CD14-positive monocyte (primary cell): Measurements from ENCODE around the gene CDC16. TPM values are rescaled to one million over a fixed set of nuclear protein-coding genes. Genes with fewer than 3 reads are reported as not detected.
A peak's percentile ranks its signal among the peaks of the same experiment; 100 is the strongest.

Source experiments
- DNase-seq, 3 donors: peaks; one replicate each; pipeline ENCODE4 v3.0.0-alpha.2; 2011 to 2022
- H2AFZ ChIP-seq: 2 replicates; pipeline ENCODE4 v1.6.0; 2012; ENCODE audit warnings: mild to moderate bottlenecking, low read depth, low read length, inconsistent platforms; ENCODE audit not compliant: insufficient read depth, poor library complexity, severe bottlenecking
- H3K27ac ChIP-seq, 2 donors: 1 replicate in 1 of 2; 2 replicates in 1 of 2; pipeline ENCODE4 v1.5.1; 2012 to 2013; ENCODE audit warnings: low read length in 2 of 2, control low read depth in 1 of 2, inconsistent platforms in 1 of 2, low read depth in 1 of 2, mild to moderate bottlenecking in 1 of 2
- H3K27me3 ChIP-seq, 2 donors: one replicate each; pipeline versions ENCODE4 v1.6.0 to v1.6.1; 2011 to 2013; ENCODE audit warnings: low read length in 2 of 2; ENCODE audit not compliant: control insufficient read depth in 2 of 2, insufficient read depth in 2 of 2
- H3K36me3 ChIP-seq, 2 donors: replicated peaks in 1 of 2; 1 replicate in 1 of 2; 2 replicates in 1 of 2; pipeline versions ENCODE4 v1.5.1 to v1.6.1; 2012 to 2013; ENCODE audit warnings: low read length in 2 of 2, control low read depth in 1 of 2, inconsistent platforms in 1 of 2, mild to moderate bottlenecking in 1 of 2; ENCODE audit not compliant: insufficient read depth in 2 of 2, control insufficient read depth in 1 of 2
- H3K4me1 ChIP-seq, 2 donors: 1 replicate in 1 of 2; 2 replicates in 1 of 2; pipeline versions ENCODE4 v1.5.1 to v1.6.1; 2012 to 2013; ENCODE audit warnings: low read length in 2 of 2, control low read depth in 1 of 2, inconsistent platforms in 1 of 2, mild to moderate bottlenecking in 1 of 2, moderate library complexity in 1 of 2; ENCODE audit not compliant: insufficient read depth in 2 of 2, control insufficient read depth in 1 of 2
- H3K4me2 ChIP-seq: replicated peaks from 2 replicates; pipeline ENCODE3; 2012; ENCODE audit warnings: low read length, moderate library complexity, mild to moderate bottlenecking; ENCODE audit not compliant: poor library complexity, severe bottlenecking; ENCODE audit errors: extremely low read depth
- H3K4me3 ChIP-seq, 3 experiments: fragments of 200-600 bp in 1 of 3; sonication (generic) in 1 of 3; replicated peaks in 1 of 3; 1 replicate in 2 of 3; 2 replicates in 1 of 3; pipeline ENCODE4 v1.5.1; 2011 to 2013; ENCODE audit warnings: low read length in 3 of 3, mild to moderate bottlenecking in 3 of 3, control low read depth in 2 of 3, low read depth in 2 of 3, inconsistent platforms in 1 of 3, moderate library complexity in 1 of 3
- H3K79me2 ChIP-seq: 2 replicates; pipeline ENCODE4 v1.6.0; 2012; ENCODE audit warnings: mild to moderate bottlenecking, control low read depth, inconsistent platforms, low read length, moderate library complexity; ENCODE audit not compliant: insufficient read depth
- H3K9ac ChIP-seq: 2 replicates; pipeline ENCODE4 v1.6.0; 2017; ENCODE audit warnings: low read length, mild to moderate bottlenecking; ENCODE audit not compliant: insufficient read depth, poor library complexity, severe bottlenecking
- H3K9me3 ChIP-seq, 2 donors: replicated peaks in 1 of 2; 1 replicate in 1 of 2; 2 replicates in 1 of 2; pipeline versions ENCODE4 v1.5.1 to v1.6.1; 2012 to 2013; ENCODE audit warnings: low read length in 2 of 2, control low read depth in 1 of 2; ENCODE audit not compliant: control insufficient read depth in 1 of 2, insufficient read depth in 1 of 2
- H4K20me1 ChIP-seq: 2 replicates; pipeline ENCODE4 v1.6.0; 2012; ENCODE audit warnings: mild to moderate bottlenecking, low read length, control low read depth, moderate library complexity; ENCODE audit not compliant: insufficient read depth
- H3K27ac Mint-ChIP-seq, 7 donors: one replicate each; pipeline ENCODE4 v1.8.0; 2020; ENCODE audit warnings: mild to moderate bottlenecking in 7 of 7, mixed read lengths in 7 of 7, moderate library complexity in 6 of 7, inconsistent platforms in 2 of 7
- H3K27me3 Mint-ChIP-seq, 3 donors: one replicate each; pipeline ENCODE4 v1.8.0; 2021 to 2022; ENCODE audit warnings: low read depth in 3 of 3, mild to moderate bottlenecking in 3 of 3, mixed read lengths in 3 of 3, moderate library complexity in 3 of 3, inconsistent platforms in 1 of 3
- H3K36me3 Mint-ChIP-seq, 2 donors: one replicate each; pipeline ENCODE4 v1.8.0; 2020; ENCODE audit warnings: mixed read lengths in 2 of 2, inconsistent platforms in 1 of 2, mild to moderate bottlenecking in 1 of 2
- H3K4me1 Mint-ChIP-seq: one replicate; pipeline ENCODE4 v1.8.0; 2020; ENCODE audit warnings: mild to moderate bottlenecking, mixed read lengths
- H3K4me3 Mint-ChIP-seq, 2 donors: one replicate each; pipeline ENCODE4 v1.8.0; 2020; ENCODE audit warnings: mild to moderate bottlenecking in 2 of 2, mixed read lengths in 2 of 2, moderate library complexity in 1 of 2
- H3K9me3 Mint-ChIP-seq, 7 donors: one replicate each; pipeline ENCODE4 v1.8.0; 2020 to 2022; ENCODE audit warnings: mixed read lengths in 7 of 7, mild to moderate bottlenecking in 6 of 7, moderate library complexity in 6 of 7, inconsistent platforms in 2 of 7
- WGBS: methylation state at CpG from one replicate; pipeline ENCODE4 v1.1.5; 2013; ENCODE audit warnings: missing lambda C conversion rate; ENCODE audit not compliant: insufficient coverage; 5-methylcytosine and 5-hydroxymethylcytosine counted together
- intact Hi-C, 2 donors: fragments of 100-400 bp; cut with micrococcal nuclease; formaldehyde crosslinking; loops; one replicate each; pipeline versions ENCODE4 v1.15.0 to v1.15.1; 2023
- polyA plus RNA-seq, 3 donors: library from polyadenylated mRNA; depleted of rRNA in 1 of 3; unstranded in 2 of 3; stranded (reverse) in 1 of 3; fragments of 300-500 nt in 2 of 3; fragments of >200 nt in 1 of 3; fragmentation: Illumina TruSeq in 2 of 3; gene quantifications; 1 replicate in 2 of 3; 2 replicates in 1 of 3; pipeline ENCODE4 v1.2.3, GENCODE V29; 2012 to 2021
- TF ChIP-seq, protein P1 (sequence below): fragments of 200-600 bp; IDR thresholded peaks from one replicate; pipeline ENCODE4 v1.8.0; 2022; ENCODE audit warnings: antibody characterized with exemption, mild to moderate bottlenecking

Gene CDC16
- polyA plus RNA-seq, 3 donors = 15.6 to 72.1 (median 21.1) TPM

DNA sequence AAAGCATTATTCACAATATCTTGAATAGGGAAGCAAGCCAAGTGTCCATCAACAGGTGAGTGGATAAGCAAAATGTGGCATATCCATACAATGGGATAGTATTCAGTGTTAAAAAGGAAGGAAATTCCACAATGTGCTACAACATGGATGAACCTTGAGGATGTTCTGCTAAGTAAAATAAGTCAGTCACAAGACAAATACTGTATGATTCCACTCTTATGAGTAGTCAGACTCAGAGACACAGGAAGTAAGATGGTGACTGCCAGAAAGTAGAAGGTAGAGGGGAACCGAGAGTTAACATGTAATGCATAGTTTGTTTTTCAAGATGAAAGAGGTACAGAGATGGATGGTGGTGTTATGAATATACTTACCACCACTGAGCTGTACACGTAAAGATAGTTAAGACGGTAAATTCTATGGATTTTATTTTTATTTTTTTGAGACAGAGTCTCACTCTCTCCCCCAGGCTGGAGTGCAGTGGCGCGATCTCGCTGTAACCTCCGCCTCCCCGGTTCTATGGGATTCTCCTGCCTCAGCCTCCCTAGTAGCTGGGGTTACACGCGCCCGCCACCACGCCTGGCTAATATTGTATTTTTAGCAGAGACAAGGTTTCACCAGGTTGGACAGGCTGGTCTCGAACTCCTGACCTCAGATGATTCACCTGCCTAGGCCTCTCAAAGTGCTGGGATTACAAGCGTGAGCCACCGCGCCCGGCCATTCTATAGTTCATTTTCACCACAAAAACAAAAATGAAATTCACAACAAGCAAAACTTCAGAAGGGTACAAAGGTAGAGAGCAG, 78.6 kb downstream of the CDC16 start:
- H3K79me2 ChIP-seq = peaks cover 38% of the 10 kb centered on the region

More for the DNA sequence above, 78.6 kb downstream of the CDC16 start:
- H3K4me1 ChIP-seq = peaks cover 18 to 42% of the 10 kb centered on the region in 2 donors
- Mint-ChIP-seq H3K4me3 (peak overlapping the region; percentile 85 to 86), H3K36me3 (peaks cover 1 to 13% of the 10 kb centered on the region in 2 donors), H3K9me3 (no peaks in the 10 kb centered on the region), H3K27me3 (no peaks in the 10 kb centered on the region), H3K4me1 (peaks cover 30% of the 10 kb centered on the region), H3K27ac (peak overlapping the region; percentile 83 to 96 (median 91))
- H2AFZ ChIP-seq = peak overlapping the region; percentile 89
- peak overlapping the region; percentile 84 for H3K4me2 ChIP-seq
- H3K27ac ChIP-seq = peak overlapping the region in 1 of 2 donors; percentile 82
- peak overlapping the region; percentile 87 for H3K9ac ChIP-seq
- TF ChIP-seq, protein P1, sequence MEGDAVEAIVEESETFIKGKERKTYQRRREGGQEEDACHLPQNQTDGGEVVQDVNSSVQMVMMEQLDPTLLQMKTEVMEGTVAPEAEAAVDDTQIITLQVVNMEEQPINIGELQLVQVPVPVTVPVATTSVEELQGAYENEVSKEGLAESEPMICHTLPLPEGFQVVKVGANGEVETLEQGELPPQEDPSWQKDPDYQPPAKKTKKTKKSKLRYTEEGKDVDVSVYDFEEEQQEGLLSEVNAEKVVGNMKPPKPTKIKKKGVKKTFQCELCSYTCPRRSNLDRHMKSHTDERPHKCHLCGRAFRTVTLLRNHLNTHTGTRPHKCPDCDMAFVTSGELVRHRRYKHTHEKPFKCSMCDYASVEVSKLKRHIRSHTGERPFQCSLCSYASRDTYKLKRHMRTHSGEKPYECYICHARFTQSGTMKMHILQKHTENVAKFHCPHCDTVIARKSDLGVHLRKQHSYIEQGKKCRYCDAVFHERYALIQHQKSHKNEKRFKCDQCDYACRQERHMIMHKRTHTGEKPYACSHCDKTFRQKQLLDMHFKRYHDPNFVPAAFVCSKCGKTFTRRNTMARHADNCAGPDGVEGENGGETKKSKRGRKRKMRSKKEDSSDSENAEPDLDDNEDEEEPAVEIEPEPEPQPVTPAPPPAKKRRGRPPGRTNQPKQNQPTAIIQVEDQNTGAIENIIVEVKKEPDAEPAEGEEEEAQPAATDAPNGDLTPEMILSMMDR = no peak
- H3K9me3 ChIP-seq = no peaks in the 10 kb centered on the region
- no peaks in the 10 kb centered on the region for H3K36me3 ChIP-seq
- no peaks in the 10 kb centered on the region for H3K27me3 ChIP-seq
- H4K20me1 ChIP-seq = peaks cover 21% of the 10 kb centered on the region
- 98% methylated on average over 8 of the region's 17 CpGs for WGBS
- intact Hi-C loops = no loop called here
- H3K4me3 ChIP-seq = peak overlapping the region in 2 of 3 experiments; percentile 83 to 97
- no peak for DNase-seq
